Calu3 (cell line): Measurements from ENCODE around the gene TNIK. TPM values are rescaled to one million over a fixed set of nuclear protein-coding genes. Genes with fewer than 3 reads are reported as not detected.
A peak's percentile ranks its signal among the peaks of the same experiment; 100 is the strongest.

Experiments used
- BruUV-seq: library from RNA; stranded (reverse); fragments of 400-500 nt; replicated peaks from 2 replicates; lab custom pipeline; 2021; lab: Mats Ljungman, UMichigan
- CTCF ChIA-PET: fragments of 300-600 bp; sonication (Branson Sonifier 250); formaldehyde crosslinking; loops from one replicate; lab custom pipeline; 2022; ENCODE audit warnings: antibody characterized with exemption; lab: Charles Lee
- DNase-seq: peaks from one replicate; pipeline ENCODE4 v3.0.0; 2022
- H3K27ac Mint-ChIP-seq: one replicate; pipeline ENCODE4 v1.8.0; 2022; ENCODE audit warnings: mixed read lengths; ENCODE audit not compliant: unreplicated experiment
- H3K27me3 Mint-ChIP-seq: one replicate; pipeline ENCODE4 v1.8.0; 2022; ENCODE audit warnings: mixed read lengths; ENCODE audit not compliant: unreplicated experiment
- H3K36me3 Mint-ChIP-seq: one replicate; pipeline ENCODE4 v1.8.0; 2022; ENCODE audit warnings: mild to moderate bottlenecking, moderate library complexity, mixed read lengths; ENCODE audit not compliant: insufficient read depth, unreplicated experiment
- H3K4me1 Mint-ChIP-seq: one replicate; pipeline ENCODE4 v1.8.0; 2022; ENCODE audit warnings: mild to moderate bottlenecking, low read depth, mixed read lengths; ENCODE audit not compliant: unreplicated experiment
- H3K4me3 Mint-ChIP-seq: one replicate; pipeline ENCODE4 v1.8.0; 2022; ENCODE audit warnings: mild to moderate bottlenecking, low read depth, moderate library complexity, mixed read lengths; ENCODE audit not compliant: unreplicated experiment
- H3K9me3 Mint-ChIP-seq: one replicate; pipeline ENCODE4 v1.8.0; 2022; ENCODE audit warnings: low read depth, mixed read lengths; ENCODE audit not compliant: unreplicated experiment
- intact Hi-C: fragments of 100-400 bp; cut with micrococcal nuclease; formaldehyde crosslinking; loops from one replicate; pipeline ENCODE4 v1.10.0; 2022; ENCODE audit not compliant: unreplicated experiment
- total RNA-seq: library from RNA; stranded (reverse); gene quantifications from 2 replicates; pipeline ENCODE4 v1.2.3, GENCODE V29; 2022
- TF ChIP-seq, protein P1 (sequence below): fragments of 200-600 bp; IDR thresholded peaks from one replicate; pipeline ENCODE4 v1.8.0; 2022; ENCODE audit warnings: antibody characterized with exemption; ENCODE audit not compliant: unreplicated experiment

Gene TNIK
- total RNA-seq, 1 experiment from 2014 or later: 19.7 TPM

DNA sequence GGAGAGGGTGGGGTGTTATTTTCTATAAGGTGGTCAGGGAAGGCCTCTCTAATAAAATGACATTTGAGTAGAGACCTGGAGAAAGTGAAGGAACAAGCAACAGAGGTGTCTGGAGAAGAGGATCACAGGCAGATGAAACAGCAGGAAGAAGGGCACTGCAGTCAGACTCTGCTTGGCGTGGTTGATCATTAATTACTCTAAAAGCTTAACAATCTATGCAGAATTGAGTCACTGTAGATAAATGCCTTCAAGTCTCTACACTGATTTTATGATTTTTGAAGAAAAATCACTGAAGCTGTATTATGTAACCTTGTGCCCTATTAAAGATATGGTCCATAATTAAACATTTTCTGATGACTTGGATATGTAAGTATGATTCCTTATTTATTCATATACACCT, 114.2 kb downstream of the TNIK start:
- intact Hi-C loops: no loop called here
- CTCF ChIA-PET: interaction anchor here (0.6 to 1.8 kb wide), 4 partner anchors 9 to 36 kb away, joined by 3 to 5 read pairs (median 3); no protein-coding TSS in a partner anchor

DNA sequence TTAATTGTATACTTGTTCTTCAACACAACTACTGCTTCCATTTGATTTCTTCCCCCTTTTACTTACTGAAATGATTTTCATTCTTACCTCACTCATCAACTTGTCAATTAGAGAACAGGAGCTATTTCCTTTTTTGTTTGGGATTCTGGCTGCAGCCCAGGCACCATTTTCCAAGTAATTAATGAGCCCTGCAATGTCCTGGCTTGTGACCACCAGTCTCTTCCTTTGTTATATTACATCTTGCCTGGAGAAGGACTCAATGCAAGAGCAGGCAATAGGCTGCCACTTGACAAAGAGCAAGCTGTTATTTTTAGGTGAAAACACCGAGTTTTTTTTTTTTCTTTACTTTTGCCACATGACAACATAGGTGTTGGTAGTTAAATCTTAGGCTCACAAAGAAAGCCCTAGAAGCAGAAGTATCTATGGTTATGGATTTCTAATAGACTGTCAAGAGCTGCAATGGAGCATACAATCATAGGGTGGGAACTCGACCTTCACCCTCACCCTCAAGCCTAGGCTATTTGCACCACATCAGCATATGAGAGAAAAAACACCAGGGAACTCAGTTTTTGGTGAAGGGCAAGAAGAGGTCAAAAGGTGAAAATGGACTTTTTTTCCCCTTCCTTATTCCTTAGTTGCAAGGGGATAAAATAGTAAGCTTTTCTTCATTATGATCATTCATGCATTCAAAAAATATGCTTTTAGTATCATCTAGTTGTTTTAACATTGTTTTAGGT, 114.9 kb downstream of the TNIK start:
- Mint-ChIP-seq H3K36me3 (no peaks in the 10 kb centered on the region), H3K9me3 (peaks cover 2% of the 10 kb centered on the region), H3K27ac (peak overlapping the region; percentile 5), H3K4me3 (peak overlapping the region; percentile 8), H3K27me3 (no peaks in the 10 kb centered on the region), H3K4me1 (peaks cover 30% of the 10 kb centered on the region)
- no peak for DNase-seq
- intact Hi-C loops: no loop called here
- CTCF ChIA-PET: interaction anchor here (0.6 to 1.8 kb wide), 4 partner anchors 11 to 177 kb away, joined by 3 to 5 read pairs (median 4); no protein-coding TSS in a partner anchor
- no TSS peak for BruUV-seq
- TF ChIP-seq, protein P1, sequence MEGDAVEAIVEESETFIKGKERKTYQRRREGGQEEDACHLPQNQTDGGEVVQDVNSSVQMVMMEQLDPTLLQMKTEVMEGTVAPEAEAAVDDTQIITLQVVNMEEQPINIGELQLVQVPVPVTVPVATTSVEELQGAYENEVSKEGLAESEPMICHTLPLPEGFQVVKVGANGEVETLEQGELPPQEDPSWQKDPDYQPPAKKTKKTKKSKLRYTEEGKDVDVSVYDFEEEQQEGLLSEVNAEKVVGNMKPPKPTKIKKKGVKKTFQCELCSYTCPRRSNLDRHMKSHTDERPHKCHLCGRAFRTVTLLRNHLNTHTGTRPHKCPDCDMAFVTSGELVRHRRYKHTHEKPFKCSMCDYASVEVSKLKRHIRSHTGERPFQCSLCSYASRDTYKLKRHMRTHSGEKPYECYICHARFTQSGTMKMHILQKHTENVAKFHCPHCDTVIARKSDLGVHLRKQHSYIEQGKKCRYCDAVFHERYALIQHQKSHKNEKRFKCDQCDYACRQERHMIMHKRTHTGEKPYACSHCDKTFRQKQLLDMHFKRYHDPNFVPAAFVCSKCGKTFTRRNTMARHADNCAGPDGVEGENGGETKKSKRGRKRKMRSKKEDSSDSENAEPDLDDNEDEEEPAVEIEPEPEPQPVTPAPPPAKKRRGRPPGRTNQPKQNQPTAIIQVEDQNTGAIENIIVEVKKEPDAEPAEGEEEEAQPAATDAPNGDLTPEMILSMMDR: no peak

More for the DNA sequence above, 114.2 kb downstream of the TNIK start:
- Mint-ChIP-seq H3K4me3 (peak overlapping the region; percentile 8), H3K9me3 (peaks cover 2% of the 10 kb centered on the region), H3K36me3 (no peaks in the 10 kb centered on the region), H3K4me1 (peaks cover 30% of the 10 kb centered on the region), H3K27ac (peak overlapping the region; percentile 5), H3K27me3 (no peaks in the 10 kb centered on the region)
- no TSS peak for BruUV-seq
- no peak for DNase-seq
- TF ChIP-seq, protein P1: no peak

DNA sequence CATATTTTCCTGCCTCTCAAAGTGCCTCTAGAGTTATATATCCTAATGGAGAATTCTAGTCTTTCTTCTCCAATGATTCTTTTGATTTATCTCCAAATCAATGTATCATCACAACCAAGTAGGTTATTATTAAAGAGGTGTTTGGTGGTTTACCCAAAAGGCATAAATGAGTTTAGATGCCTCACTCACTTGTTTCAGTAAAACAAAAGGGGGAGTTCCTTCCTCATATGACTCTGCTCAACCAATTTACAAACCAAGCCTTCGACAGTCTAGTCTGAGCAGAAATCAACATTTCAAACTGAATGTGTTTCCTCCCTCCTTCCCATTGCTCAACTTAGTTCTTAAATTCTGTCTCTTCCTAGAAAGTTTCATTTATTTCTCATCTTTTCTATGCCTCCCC, 116.5 kb downstream of the TNIK start:
- no peak for DNase-seq
- H3K4me1 Mint-ChIP-seq: peaks cover 39% of the 10 kb centered on the region
- H3K9me3 Mint-ChIP-seq: peaks cover 2% of the 10 kb centered on the region
- TF ChIP-seq, protein P1: no peak
- no peaks in the 10 kb centered on the region for H3K27me3 Mint-ChIP-seq
- intact Hi-C loops: no loop called here
- no peak overlapping the region for H3K27ac Mint-ChIP-seq
- H3K4me3 Mint-ChIP-seq: no peak overlapping the region
- no peaks in the 10 kb centered on the region for H3K36me3 Mint-ChIP-seq
- no TSS peak for BruUV-seq
- CTCF ChIA-PET: no interaction called here

DNA sequence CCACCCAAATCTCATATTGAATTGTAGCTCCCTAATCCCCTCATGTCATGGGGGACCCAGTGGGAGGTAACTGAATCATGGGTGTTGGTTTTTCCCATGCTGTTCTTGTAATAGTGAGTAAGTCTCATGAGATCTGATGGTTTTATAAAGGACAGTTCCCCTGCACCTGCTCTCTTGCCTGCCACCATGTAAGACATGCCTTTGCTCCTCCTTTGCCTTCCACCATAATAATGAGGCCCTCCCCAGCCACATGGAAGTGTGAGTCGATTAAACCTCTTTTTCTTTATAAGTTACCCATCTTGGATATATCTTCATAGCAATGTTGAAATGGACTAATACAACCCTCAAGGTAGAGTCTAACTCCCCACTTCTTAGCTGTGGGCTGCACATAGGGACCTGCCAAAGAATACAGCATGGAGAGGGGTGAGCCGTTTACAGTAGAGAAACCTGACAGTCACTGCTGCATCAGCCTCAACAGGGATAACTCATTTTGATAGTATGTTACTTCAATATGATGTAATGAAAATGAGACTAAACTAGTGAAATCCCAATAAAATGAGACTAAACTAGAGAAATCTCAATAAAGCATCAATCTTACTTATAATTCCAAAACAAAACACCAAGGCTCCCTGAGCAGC, 117.3 kb downstream of the TNIK start:
- intact Hi-C loops: no loop called here
- no peak overlapping the region for H3K27ac Mint-ChIP-seq
- BruUV-seq: no TSS peak
- H3K4me3 Mint-ChIP-seq: no peak overlapping the region
- peaks cover 39% of the 10 kb centered on the region for H3K4me1 Mint-ChIP-seq
- CTCF ChIA-PET: no interaction called here
- H3K27me3 Mint-ChIP-seq: no peaks in the 10 kb centered on the region
- TF ChIP-seq, protein P1: no peak
- no peak for DNase-seq
- H3K9me3 Mint-ChIP-seq: peaks cover 2% of the 10 kb centered on the region
- H3K36me3 Mint-ChIP-seq: no peaks in the 10 kb centered on the region
